B cell (primary cell): ENCODE data around the gene ATXN2.

Experiments
- CTCF ChIP-seq: fragments of 200-600 bp; IDR thresholded peaks from one replicate; pipeline ENCODE4 v1.8.0; 2022; ENCODE audit warnings: antibody characterized with exemption, mild to moderate bottlenecking
- EZH2 ChIP-seq: IDR thresholded peaks from 2 replicates; pipeline ENCODE4 v1.6.1; 2012; ENCODE audit warnings: borderline replicate concordance, low read depth, mild to moderate bottlenecking, moderate library complexity, low read length; ENCODE audit not compliant: insufficient read depth, poor library complexity, severe bottlenecking

GRCh38 chr12:111453071-111453989 is 145.8 kb downstream of the ATXN2 start:
- no peak for TF ChIP-seq CTCF
- TF ChIP-seq EZH2: no peak
